Fibroblast of gingiva (primary cell): ENCODE results near the gene HACD2.
"Not testable (repeated sequence)": the region's sequence is repeated elsewhere in the genome, so short reads cannot be mapped to it uniquely, and the experiment has no call there.

Experiments
- DNase-seq: peaks from one replicate; pipeline ENCODE4 v3.0.0-alpha.2; 2011; ENCODE audit warnings: low read depth

HACD2 gene

GRCh38 chr3:123611082-123611481 lies 26.2 kb upstream of the HACD2 start:
- no peak for DNase-seq

DNA sequence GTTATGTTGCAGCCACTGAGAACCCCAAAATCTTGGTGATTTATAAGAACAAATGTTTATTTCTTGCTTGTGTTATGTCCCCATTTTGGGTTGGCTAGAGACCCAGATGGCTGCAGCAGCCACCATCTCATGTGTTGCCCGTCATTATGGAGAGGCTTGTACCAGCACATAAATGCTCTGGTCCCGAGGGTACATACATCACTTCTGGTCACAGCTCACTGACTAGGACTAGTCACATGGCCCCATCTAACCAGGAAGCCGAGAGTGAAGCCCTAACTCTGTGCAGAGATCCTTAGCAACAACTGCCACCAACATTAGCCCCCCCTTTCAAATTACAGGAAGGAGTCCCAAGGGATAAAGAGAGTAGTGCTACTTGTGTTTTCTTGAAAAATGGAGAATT lies 25.5 kb upstream of the HACD2 start:
- no peak for DNase-seq

GRCh38 chr3:123609063-123609462 lies 24.2 kb upstream of the HACD2 start:
- no peak for DNase-seq

GRCh38 chr3:123608263-123608937 lies 23.5 kb upstream of the HACD2 start:
- no peak for DNase-seq

DNA sequence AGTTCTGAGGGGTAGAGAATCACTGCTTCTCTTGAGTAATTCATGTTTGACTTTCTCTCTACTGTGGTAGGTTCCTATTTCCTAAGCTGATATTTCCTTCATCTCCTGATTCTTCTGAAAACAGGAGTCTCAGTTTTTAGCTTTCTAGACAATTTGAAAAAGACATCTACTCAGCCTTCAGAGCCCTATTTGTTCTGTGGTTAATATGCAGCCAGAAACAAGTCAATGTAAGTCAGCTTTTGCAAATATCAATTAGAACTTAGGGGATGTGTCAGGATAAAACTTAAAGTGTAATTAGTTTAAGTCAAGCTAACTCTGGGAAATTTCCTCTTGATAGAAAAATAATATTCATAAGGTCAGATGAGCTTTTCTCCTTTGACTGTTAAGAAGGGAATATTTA lies 21.7 kb upstream of the HACD2 start:
- DNase-seq: no peak

DNA sequence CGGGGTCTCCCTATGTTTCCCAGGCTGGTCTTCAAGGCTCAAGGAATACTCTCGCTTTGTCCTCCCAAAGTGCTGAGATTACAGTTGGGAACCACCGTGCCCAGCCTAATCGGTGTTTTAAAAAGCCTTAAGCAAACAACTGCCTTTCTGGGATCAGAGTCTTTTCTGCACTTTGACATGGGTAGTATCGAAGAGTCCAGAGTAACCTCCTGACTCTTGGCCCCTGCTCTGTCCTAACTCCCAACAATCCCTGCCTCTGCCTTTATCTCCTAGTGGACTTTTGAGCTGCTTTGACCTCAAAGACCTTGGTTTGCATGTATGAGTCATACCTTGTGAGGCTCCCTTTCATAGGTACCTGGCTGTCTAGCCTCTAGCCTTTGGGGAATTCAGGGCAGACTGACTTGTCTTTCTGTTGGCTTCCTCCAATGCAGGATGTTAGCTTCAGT lies 21.0 kb upstream of the HACD2 start:
- DNase-seq: no peak

GRCh38 chr3:123603153-123603552 lies 18.3 kb upstream of the HACD2 start:
- not testable (repeated sequence) for DNase-seq

- DNase-seq: peak; percentile 74
Measured at GRCh38 chr3:123602325-123602724, 17.5 kb upstream of the HACD2 start.

DNA sequence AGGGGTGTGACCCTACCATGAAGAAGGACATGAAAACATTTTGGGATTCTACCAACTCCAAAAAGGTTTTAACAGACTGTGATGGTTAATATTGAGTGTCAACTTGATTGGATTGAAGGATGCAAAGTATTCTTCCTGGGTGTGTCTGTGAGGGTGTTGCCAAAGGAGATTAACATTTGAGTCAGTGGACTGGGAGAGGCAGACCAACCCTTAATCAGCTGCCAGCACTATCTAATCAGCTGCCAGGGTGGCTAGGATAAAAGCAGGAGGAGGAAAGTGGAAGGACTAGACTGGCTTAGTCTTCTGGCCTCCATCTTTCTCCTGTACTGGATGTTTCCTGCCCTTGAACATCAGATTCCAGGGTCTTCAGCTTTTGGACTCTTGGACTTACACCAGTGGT lies 16.0 kb upstream of the HACD2 start:
- not testable (repeated sequence) for DNase-seq

DNA sequence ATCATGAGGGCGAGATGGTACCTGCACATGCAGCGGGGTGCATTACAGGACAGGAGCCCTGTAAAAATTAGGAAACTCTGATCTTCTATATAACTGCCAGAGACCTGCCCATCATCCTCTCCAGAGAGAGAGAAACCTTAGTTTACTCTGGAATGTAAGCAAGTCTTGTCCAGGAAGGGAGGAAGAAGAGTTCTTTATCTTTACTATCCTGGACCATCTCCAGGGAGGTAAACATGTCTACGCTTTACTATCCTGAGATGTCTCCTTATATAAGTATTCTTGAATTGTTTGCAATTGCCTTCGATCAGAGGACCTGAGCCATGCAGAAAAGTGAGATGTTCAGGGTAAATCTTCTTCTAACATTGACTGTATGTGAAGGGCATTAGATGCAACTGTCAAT lies 12.7 kb upstream of the HACD2 start:
- DNase-seq: no peak

DNA sequence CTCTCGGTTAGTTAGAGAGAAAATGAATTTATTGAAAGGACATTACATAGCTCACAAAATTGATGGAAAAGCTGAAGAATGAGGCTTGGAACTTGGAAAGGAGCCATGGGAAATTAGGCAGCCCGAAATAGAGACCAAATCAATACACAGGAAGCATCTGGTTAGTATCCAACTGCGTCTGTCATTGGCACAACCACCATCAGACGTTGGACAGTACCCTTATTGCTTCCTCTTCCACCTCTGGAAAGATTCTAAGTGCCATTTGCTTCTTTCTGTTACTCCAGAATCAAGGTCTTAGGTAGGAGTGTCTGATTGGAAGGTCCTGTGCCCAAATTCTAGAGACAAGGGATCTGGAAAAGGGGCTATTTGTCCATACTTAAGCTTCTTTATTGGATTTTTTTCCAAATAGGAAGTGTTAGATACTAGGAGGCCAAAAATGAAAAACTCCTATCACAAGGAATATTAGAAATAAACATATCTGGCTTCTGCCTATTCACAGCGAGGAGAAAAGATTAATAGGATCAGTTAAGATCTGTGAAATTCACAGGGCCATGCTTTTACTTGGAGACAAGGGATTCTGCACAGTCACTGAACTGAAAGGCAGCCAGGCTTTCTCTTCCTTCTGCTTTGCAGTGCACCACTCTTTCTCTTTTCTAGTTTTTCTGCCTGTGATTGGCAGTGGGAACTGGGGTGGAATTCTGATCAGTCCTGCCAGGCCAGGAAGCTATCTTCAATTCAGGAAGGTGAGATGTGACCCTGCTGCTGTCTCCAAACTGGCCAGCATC lies 10.7 kb upstream of the HACD2 start:
- DNase-seq: no peak

DNA sequence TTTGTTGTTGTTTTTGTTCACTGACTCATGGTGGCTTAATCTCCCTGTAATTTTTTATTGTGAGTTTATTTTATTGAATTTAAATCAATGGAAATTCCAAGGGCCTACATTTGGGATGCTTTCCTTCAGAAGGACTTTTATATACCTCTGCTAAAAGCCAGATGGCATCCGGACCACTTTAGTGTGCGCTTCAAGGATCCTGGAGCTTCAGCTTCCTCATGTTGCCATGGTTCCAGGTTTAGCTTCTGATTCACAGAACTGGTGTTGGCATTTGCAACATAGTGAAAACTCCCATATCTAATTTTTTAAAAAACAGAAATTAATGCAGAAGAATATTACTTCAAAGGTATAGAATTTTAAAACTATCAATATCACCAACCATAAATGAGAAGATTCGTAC lies 8.5 kb upstream of the HACD2 start:
- no peak for DNase-seq

DNA sequence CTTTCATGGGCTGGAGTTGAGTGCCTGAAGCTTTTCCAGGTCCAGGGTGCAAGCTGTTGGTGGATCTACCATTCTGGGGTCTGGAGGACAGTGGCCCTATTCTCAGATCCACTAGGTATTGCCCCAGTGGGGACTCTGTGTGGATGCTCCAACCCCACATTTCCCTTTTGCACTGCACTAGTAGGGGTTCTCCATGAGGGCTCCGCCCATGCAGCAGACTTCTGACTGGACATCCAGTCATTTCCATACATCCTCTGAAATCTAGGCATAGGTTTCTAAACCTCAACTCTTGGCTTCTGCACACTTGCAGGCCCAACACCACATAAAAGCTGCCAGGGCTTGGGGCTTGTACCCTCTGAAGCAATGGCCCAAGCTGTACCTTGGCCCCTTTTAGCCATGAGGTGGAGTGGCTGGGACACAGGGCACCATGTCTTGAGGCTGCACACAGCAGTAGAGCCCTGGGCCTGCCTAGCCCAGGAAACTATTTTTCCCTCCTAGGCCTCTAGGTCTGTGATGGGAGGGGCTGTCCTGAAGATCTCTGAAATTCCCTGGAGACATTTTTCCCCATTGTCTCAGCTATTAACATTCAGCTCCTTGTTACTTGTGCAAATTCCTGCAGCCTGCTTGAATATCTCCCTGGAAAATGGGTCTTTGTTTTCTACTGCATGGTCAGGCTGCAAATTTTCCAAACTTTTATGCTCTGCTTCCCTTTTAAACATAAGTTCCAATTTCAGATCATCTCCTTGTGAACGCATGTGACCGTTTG lies 6.0 kb upstream of the HACD2 start:
- no peak for DNase-seq

GRCh38 chr3:123587401-123587800 lies 2.5 kb upstream of the HACD2 start:
- DNase-seq: no peak

- peak; percentile 6 for DNase-seq
Measured at GRCh38 chr3:123586968-123587367, 2.1 kb upstream of the HACD2 start.

DNA sequence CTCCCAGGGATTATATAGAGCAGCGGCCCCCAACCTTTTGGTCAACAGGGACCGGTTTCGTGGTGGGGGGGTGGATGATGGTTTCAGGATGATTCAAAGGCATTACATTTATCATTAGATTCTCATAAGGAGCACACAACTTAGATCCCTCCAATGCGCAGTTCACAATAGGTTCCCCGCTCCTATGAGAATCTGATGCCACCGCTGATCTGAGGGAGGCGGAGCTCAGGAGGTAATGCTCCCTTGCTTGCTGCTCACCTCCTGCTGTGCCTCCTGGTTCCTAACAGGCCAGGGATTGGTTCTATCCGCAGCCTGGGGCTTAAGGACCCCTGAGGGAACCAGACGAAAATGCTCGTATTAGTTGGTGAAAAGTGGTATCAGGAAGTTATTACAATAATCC lies 1.3 kb upstream of the HACD2 start:
- peak; percentile 16 for DNase-seq

GRCh38 chr3:123584284-123584987 lies 417 bp downstream of the HACD2 start:
- DNase-seq: no peak

DNA sequence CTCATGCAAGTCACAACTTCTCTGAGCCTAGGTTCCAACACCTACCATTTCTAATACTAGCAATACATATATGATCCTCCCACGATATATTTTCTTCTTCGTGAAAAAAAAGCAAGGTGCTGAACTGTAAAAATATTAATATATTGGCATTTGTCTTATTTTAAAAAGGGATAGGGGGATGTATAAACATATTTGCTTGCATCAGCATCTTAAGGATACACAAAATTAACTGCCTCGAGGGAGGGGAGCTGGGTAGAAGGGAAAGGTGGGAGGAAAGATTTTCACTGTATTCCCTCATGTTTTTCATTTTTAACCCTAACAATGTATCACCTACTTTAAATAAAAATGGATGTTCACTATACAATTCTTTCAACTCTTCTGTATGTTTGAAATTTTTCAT lies 1.3 kb downstream of the HACD2 start:
- DNase-seq: no peak

- DNase-seq: no peak
Measured at GRCh38 chr3:123582315-123582714, 2.5 kb downstream of the HACD2 start.

- no peak for DNase-seq
Measured at GRCh38 chr3:123576122-123576521, 8.7 kb downstream of the HACD2 start.

- no peak for DNase-seq
Measured at GRCh38 chr3:123571973-123572365, 12.9 kb downstream of the HACD2 start.

DNA sequence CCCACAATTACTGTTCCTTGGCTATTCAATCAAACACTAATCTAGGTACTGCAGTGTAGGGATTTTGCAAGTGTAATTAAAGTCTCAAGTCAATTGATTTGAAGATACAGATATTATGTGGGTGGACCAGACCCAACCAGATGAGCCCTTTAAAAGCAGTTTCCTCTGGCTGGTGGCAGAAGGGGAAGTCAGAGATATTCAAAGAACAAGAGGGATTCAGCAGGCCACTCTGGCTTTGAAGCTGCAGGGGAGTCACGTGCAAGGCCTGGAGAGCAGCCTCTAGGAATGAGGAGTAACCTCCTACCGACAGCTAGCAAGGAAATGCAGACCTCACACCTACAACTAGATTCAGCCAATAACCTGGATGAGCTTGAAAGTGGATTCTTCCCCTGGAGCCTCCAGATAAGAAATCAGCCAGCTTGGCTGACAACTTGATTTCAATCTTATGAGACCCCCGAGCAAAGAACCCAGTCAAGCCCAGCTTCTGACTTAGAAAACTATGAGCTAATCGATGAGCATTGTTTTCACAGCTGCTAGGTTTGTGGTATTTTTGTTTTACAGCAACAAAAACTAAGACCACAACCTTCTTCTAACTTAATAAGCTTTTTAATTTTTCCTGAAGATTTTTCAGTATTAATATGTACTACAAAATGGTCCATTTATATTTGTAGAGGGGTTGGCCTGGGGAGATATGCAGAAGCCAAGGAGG lies 13.4 kb downstream of the HACD2 start:
- DNase-seq: no peak
